Activated CD4-positive, alpha-beta T cell treated with anti-CD3 and anti-CD28 coated beads for 1 hour (primary cell): ENCODE data around the gene GMIP.

Source experiments
- DNase-seq: peaks from one replicate; pipeline ENCODE4 v3.0.0-alpha.2; 2020

GMIP gene

GRCh38 chr19:19602713-19603324 is 40.6 kb downstream of the GMIP start:
- DNase-seq, result no peak

GRCh38 chr19:19602136-19602712 is 41.2 kb downstream of the GMIP start:
- DNase-seq, result no peak

GRCh38 chr19:19600793-19601330 is 42.6 kb downstream of the GMIP start:
- no peak for DNase-seq

- peak; percentile 44 for DNase-seq
Observed at GRCh38 chr19:19598728-19599451, 44.6 kb downstream of the GMIP start.

GRCh38 chr19:19597809-19598306 is 45.6 kb downstream of the GMIP start:
- DNase-seq, result peak; percentile 16

GRCh38 chr19:19595171-19595701 is 48.2 kb downstream of the GMIP start:
- no peak for DNase-seq

GRCh38 chr19:19594381-19594780 is 49.1 kb downstream of the GMIP start:
- no peak for DNase-seq

- no peak for DNase-seq
Observed at GRCh38 chr19:19592690-19593089, 50.8 kb downstream of the GMIP start.

GRCh38 chr19:19591133-19591825 is 52.2 kb downstream of the GMIP start:
- DNase-seq, result peak; percentile 51

GRCh38 chr19:19588546-19588945 is 54.9 kb downstream of the GMIP start:
- no peak for DNase-seq

- no peak for DNase-seq
Observed at GRCh38 chr19:19587771-19588170, 55.7 kb downstream of the GMIP start.

- DNase-seq, result no peak
Observed at GRCh38 chr19:19584356-19584755, 59.1 kb downstream of the GMIP start.

- no peak for DNase-seq
Observed at GRCh38 chr19:19582471-19582870, 61.0 kb downstream of the GMIP start.

- DNase-seq, result no peak
Observed at GRCh38 chr19:19581391-19581790, 62.1 kb downstream of the GMIP start.

GRCh38 chr19:19580418-19580817 is 63.0 kb downstream of the GMIP start:
- no peak for DNase-seq

GRCh38 chr19:19579533-19580361 is 63.7 kb downstream of the GMIP start:
- DNase-seq, result no peak
